Smooth muscle cell (in vitro differentiated cells): Measurements from ENCODE around the gene NFASC. TPM values are rescaled to one million over a fixed set of nuclear protein-coding genes. Genes with fewer than 3 reads are reported as not detected.

ENCODE experiments used
- DNase-seq: peaks from one replicate; lab custom pipeline; 2025; ENCODE audit not compliant: unreplicated experiment; lab: John Stamatoyannopoulos, UW
- H2AFZ ChIP-seq: fragments of 200-600 bp; sonication (generic); 2 replicates; pipeline ENCODE4 v1.6.0; 2016; ENCODE audit warnings: antibody characterized with exemption, low read depth, mild to moderate bottlenecking
- H3F3A ChIP-seq: fragments of 200-600 bp; sonication (generic); 2 replicates; pipeline ENCODE4 v1.6.0; 2017; ENCODE audit warnings: antibody characterized with exemption, low read depth
- H3K27ac ChIP-seq: fragments of 200-600 bp; sonication (generic); 2 replicates; pipeline ENCODE4 v1.5.1; 2016; ENCODE audit warnings: low read depth, mild to moderate bottlenecking
- H3K27me3 ChIP-seq: fragments of 200-600 bp; sonication (generic); 2 replicates; pipeline ENCODE4 v1.6.1; 2016; ENCODE audit warnings: low read depth, mild to moderate bottlenecking
- H3K36me3 ChIP-seq: fragments of 200-600 bp; sonication (generic); 2 replicates; pipeline ENCODE4 v1.5.1; 2016; ENCODE audit warnings: low read depth
- H3K4me1 ChIP-seq: fragments of 200-600 bp; sonication (generic); 2 replicates; pipeline ENCODE4 v1.5.1; 2016; ENCODE audit warnings: low read depth
- H3K4me2 ChIP-seq: fragments of 200-600 bp; sonication (generic); 2 replicates; pipeline ENCODE4 v1.6.0; 2016; ENCODE audit warnings: mild to moderate bottlenecking
- H3K4me3 ChIP-seq: fragments of 200-600 bp; sonication (generic); 2 replicates; pipeline ENCODE4 v1.5.1; 2016; ENCODE audit warnings: mild to moderate bottlenecking
- H3K79me2 ChIP-seq: fragments of 200-600 bp; sonication (generic); 2 replicates; pipeline ENCODE4 v1.6.0; 2016; ENCODE audit warnings: low read depth, mild to moderate bottlenecking
- H3K9ac ChIP-seq: fragments of 200-600 bp; sonication (generic); 2 replicates; pipeline ENCODE4 v1.6.0; 2016; ENCODE audit warnings: low read depth
- H3K9me3 ChIP-seq: fragments of 200-600 bp; sonication (generic); replicated peaks from 2 replicates; pipeline ENCODE4 v1.5.1; 2016; ENCODE audit warnings: low read depth
- H4K20me1 ChIP-seq: fragments of 200-600 bp; sonication (generic); 2 replicates; pipeline ENCODE4 v1.6.0; 2016; ENCODE audit warnings: low read depth
- WGBS: methylation state at CpG from one replicate; pipeline ENCODE4 v1.1.7; 2016; ENCODE audit warnings: low lambda C conversion rate; 5-methylcytosine and 5-hydroxymethylcytosine counted together
- polyA plus RNA-seq: library from polyadenylated mRNA; unstranded; fragments of >200 nt; fragmentation: Nextera tagmentation; extraction: Ambion mirVana; gene quantifications from 2 replicates; pipeline ENCODE4 v1.2.1, GENCODE V29; 2016
- total RNA-seq: library from RNA; depleted of rRNA; stranded (reverse); fragments of >200 nt; gene quantifications from 2 replicates; pipeline ENCODE4 v1.2.3, GENCODE V29; 2014
- TF ChIP-seq, protein P1 (sequence below): fragments of 200-600 bp; sonication (generic); IDR thresholded peaks from 2 replicates; pipeline ENCODE4 v1.5.1; 2017; ENCODE audit warnings: borderline replicate concordance, mild to moderate bottlenecking, antibody characterized with exemption; ENCODE audit not compliant: insufficient read depth, poor library complexity, severe bottlenecking

The NFASC gene
- total and polyA plus RNA-seq, 2 experiments from 2014 or later, result 0.09 to 0.63 TPM

- TF ChIP-seq, protein P1, sequence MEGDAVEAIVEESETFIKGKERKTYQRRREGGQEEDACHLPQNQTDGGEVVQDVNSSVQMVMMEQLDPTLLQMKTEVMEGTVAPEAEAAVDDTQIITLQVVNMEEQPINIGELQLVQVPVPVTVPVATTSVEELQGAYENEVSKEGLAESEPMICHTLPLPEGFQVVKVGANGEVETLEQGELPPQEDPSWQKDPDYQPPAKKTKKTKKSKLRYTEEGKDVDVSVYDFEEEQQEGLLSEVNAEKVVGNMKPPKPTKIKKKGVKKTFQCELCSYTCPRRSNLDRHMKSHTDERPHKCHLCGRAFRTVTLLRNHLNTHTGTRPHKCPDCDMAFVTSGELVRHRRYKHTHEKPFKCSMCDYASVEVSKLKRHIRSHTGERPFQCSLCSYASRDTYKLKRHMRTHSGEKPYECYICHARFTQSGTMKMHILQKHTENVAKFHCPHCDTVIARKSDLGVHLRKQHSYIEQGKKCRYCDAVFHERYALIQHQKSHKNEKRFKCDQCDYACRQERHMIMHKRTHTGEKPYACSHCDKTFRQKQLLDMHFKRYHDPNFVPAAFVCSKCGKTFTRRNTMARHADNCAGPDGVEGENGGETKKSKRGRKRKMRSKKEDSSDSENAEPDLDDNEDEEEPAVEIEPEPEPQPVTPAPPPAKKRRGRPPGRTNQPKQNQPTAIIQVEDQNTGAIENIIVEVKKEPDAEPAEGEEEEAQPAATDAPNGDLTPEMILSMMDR, result no peak
- Histone ChIP-seq H3K79me2 (no peaks in the 10 kb centered on the region), H3K27ac (no peak overlapping the region), H3K9me3 (no peaks in the 10 kb centered on the region), H3K4me3 (no peak overlapping the region), H3K9ac (no peak overlapping the region), H3F3A (no peaks in the 10 kb centered on the region), H4K20me1 (no peaks in the 10 kb centered on the region), H2AFZ (no peak overlapping the region), H3K36me3 (no peaks in the 10 kb centered on the region), H3K4me1 (peaks cover 5% of the 10 kb centered on the region), H3K4me2 (peak overlapping the region; percentile 18), H3K27me3 (no peaks in the 10 kb centered on the region)
- WGBS, result 14% methylated on average over 5 of the region's 5 CpGs
- DNase-seq, result no peak
These were observed 45.3 kb downstream of the NFASC start for GRCh38 chr1:204915861-204916495.

- Histone ChIP-seq H3K4me2 (no peak overlapping the region), H4K20me1 (no peaks in the 10 kb centered on the region), H3K36me3 (no peaks in the 10 kb centered on the region), H3K4me1 (peaks cover 5% of the 10 kb centered on the region), H3K4me3 (no peak overlapping the region), H3F3A (no peaks in the 10 kb centered on the region), H2AFZ (no peak overlapping the region), H3K79me2 (no peaks in the 10 kb centered on the region), H3K9me3 (no peaks in the 10 kb centered on the region), H3K9ac (no peak overlapping the region), H3K27me3 (peaks cover 10% of the 10 kb centered on the region), H3K27ac (no peak overlapping the region)
- WGBS, result 100% methylated on average over 2 of the region's 2 CpGs
- no peak for DNase-seq
- TF ChIP-seq, protein P1, result no peak
These were observed 47.1 kb downstream of the NFASC start for GRCh38 chr1:204917802-204918201.

GRCh38 chr1:204920511-204920910 lies 49.8 kb downstream of the NFASC start:
- no peak for DNase-seq
- Histone ChIP-seq H3K4me2 (no peak overlapping the region), H3K27ac (no peak overlapping the region), H2AFZ (no peak overlapping the region), H3K36me3 (no peaks in the 10 kb centered on the region), H4K20me1 (no peaks in the 10 kb centered on the region), H3F3A (no peaks in the 10 kb centered on the region), H3K27me3 (peaks cover 29% of the 10 kb centered on the region), H3K9ac (no peak overlapping the region), H3K9me3 (no peaks in the 10 kb centered on the region), H3K4me3 (no peak overlapping the region), H3K4me1 (peaks cover 5% of the 10 kb centered on the region), H3K79me2 (no peaks in the 10 kb centered on the region)
- TF ChIP-seq, protein P1, result no peak
- WGBS, result 48% methylated on average over 3 of the region's 3 CpGs

- 82% methylated on average over 7 of the region's 7 CpGs for WGBS
- H2AFZ ChIP-seq, result no peak overlapping the region
- H3K4me2 ChIP-seq, result no peak overlapping the region
- H3K79me2 ChIP-seq, result no peaks in the 10 kb centered on the region
- no peaks in the 10 kb centered on the region for H4K20me1 ChIP-seq
- DNase-seq, result no peak
- no peak overlapping the region for H3K4me3 ChIP-seq
- no peak overlapping the region for H3K27ac ChIP-seq
- H3F3A ChIP-seq, result no peaks in the 10 kb centered on the region
- H3K27me3 ChIP-seq, result peaks cover 29% of the 10 kb centered on the region
- H3K36me3 ChIP-seq, result no peaks in the 10 kb centered on the region
- H3K9me3 ChIP-seq, result no peaks in the 10 kb centered on the region
- H3K9ac ChIP-seq, result no peak overlapping the region
- H3K4me1 ChIP-seq, result peaks cover 5% of the 10 kb centered on the region
- TF ChIP-seq, protein P1, result no peak
These were observed 50.3 kb downstream of the NFASC start for GRCh38 chr1:204920967-204921366.
